ENCODE measurements around the gene COMMD8. TPM values are rescaled to one million over a fixed set of nuclear protein-coding genes. Genes with fewer than 3 reads are reported as not detected.
"Not testable (repeated sequence)": the region's sequence is repeated elsewhere in the genome, so short reads cannot be mapped to it uniquely, and the experiment has no call there.

COMMD8 gene
- polyA plus RNA-seq (ENCODE audit: insufficient read length in 4 of 4) = 10 to 100 TPM; 34.2 to 50.3 (median 42.2) TPM

- DNase-seq (ENCODE audit: low read depth in 4 of 4, low spot score in 2 of 4) = peak; percentile 79 to 91 (median 88)
Measured at GRCh38 chr4:47463235-47463956, at the start of gene COMMD8. Gene COMMD8 (minus strand): TSS chr4:47463702. CDS start chr4:47463651, 51 bp downstream.

GRCh38 chr4:47510506-47511143 lies 47.1 kb upstream of the COMMD8 start:
- no peak for DNase-seq (ENCODE audit: low read depth in 4 of 4, low spot score in 2 of 4)

- no peak for DNase-seq (ENCODE audit: low read depth in 4 of 4, low spot score in 2 of 4)
Measured at GRCh38 chr4:47505666-47506065, 42.2 kb upstream of the COMMD8 start.

- DNase-seq (ENCODE audit: low read depth in 4 of 4, low spot score in 2 of 4) = no peak
Measured at GRCh38 chr4:47505147-47505546, 41.6 kb upstream of the COMMD8 start.

GRCh38 chr4:47500776-47501175 lies 37.3 kb upstream of the COMMD8 start:
- no peak for DNase-seq (ENCODE audit: low read depth in 4 of 4, low spot score in 2 of 4)

- no peak for DNase-seq (ENCODE audit: low read depth in 4 of 4, low spot score in 2 of 4)
Measured at GRCh38 chr4:47499700-47500099, 36.2 kb upstream of the COMMD8 start.

- DNase-seq (ENCODE audit: low read depth in 4 of 4, low spot score in 2 of 4) = no peak
Measured at GRCh38 chr4:47498899-47499298, 35.4 kb upstream of the COMMD8 start.

- DNase-seq (ENCODE audit: low read depth in 4 of 4, low spot score in 2 of 4) = no peak
Measured at GRCh38 chr4:47494124-47494430, 30.6 kb upstream of the COMMD8 start.

- no peak for DNase-seq (ENCODE audit: low read depth in 4 of 4, low spot score in 2 of 4)
Measured at GRCh38 chr4:47493238-47494123, 30.0 kb upstream of the COMMD8 start.

- no peak for DNase-seq (ENCODE audit: low read depth in 4 of 4, low spot score in 2 of 4)
Measured at GRCh38 chr4:47490550-47490949, 27.0 kb upstream of the COMMD8 start.

- DNase-seq (ENCODE audit: low read depth in 4 of 4, low spot score in 2 of 4) = no peak
Measured at GRCh38 chr4:47488706-47489105, 25.2 kb upstream of the COMMD8 start.

- not testable (repeated sequence) for DNase-seq (ENCODE audit: low read depth in 4 of 4, low spot score in 2 of 4)
Measured at GRCh38 chr4:47486727-47487126, 23.2 kb upstream of the COMMD8 start.

- no peak for DNase-seq (ENCODE audit: low read depth in 4 of 4, low spot score in 2 of 4)
Measured at GRCh38 chr4:47486231-47486673, 22.8 kb upstream of the COMMD8 start.

GRCh38 chr4:47485768-47486167 lies 22.3 kb upstream of the COMMD8 start:
- peak in 1 of 4 donors; percentile 58 for DNase-seq (ENCODE audit: low read depth in 4 of 4, low spot score in 2 of 4)

GRCh38 chr4:47485047-47485692 lies 21.7 kb upstream of the COMMD8 start, which contains the start of gene ATP10D:
Gene ATP10D (plus strand): TSS chr4:47485275. CDS start chr4:47512541, 27,266 bp downstream.
- DNase-seq (ENCODE audit: low read depth in 4 of 4, low spot score in 2 of 4) = peak; percentile 79 to 95 (median 91)

- DNase-seq (ENCODE audit: low read depth in 4 of 4, low spot score in 2 of 4) = no peak
Measured at GRCh38 chr4:47484168-47484567, 20.7 kb upstream of the COMMD8 start.

- no peak for DNase-seq (ENCODE audit: low read depth in 4 of 4, low spot score in 2 of 4)
Measured at GRCh38 chr4:47483745-47484144, 20.2 kb upstream of the COMMD8 start.

- DNase-seq (ENCODE audit: low read depth in 4 of 4, low spot score in 2 of 4) = no peak
Measured at GRCh38 chr4:47482326-47482725, 18.8 kb upstream of the COMMD8 start.

- DNase-seq (ENCODE audit: low read depth in 4 of 4, low spot score in 2 of 4) = no peak
Measured at GRCh38 chr4:47478804-47479203, 15.3 kb upstream of the COMMD8 start.

- no peak for DNase-seq (ENCODE audit: low read depth in 4 of 4, low spot score in 2 of 4)
Measured at GRCh38 chr4:47475411-47475810, 11.9 kb upstream of the COMMD8 start.

GRCh38 chr4:47474799-47475198 lies 11.3 kb upstream of the COMMD8 start:
- DNase-seq (ENCODE audit: low read depth in 4 of 4, low spot score in 2 of 4) = no peak
